Stimulated activated CD4-positive, alpha-beta T cell treated with anti-CD3 and anti-CD28 coated beads, TNF-alpha, amount 100 ng/mL, for 24 hours (primary cell): ENCODE results near the gene KPNB1.

Experiments
- DNase-seq, 3 experiments: peaks; one replicate each; pipeline ENCODE4 v3.0.0-alpha.2; 2020; ENCODE audit warnings: low read depth in 3 of 3

KPNB1 gene

DNA sequence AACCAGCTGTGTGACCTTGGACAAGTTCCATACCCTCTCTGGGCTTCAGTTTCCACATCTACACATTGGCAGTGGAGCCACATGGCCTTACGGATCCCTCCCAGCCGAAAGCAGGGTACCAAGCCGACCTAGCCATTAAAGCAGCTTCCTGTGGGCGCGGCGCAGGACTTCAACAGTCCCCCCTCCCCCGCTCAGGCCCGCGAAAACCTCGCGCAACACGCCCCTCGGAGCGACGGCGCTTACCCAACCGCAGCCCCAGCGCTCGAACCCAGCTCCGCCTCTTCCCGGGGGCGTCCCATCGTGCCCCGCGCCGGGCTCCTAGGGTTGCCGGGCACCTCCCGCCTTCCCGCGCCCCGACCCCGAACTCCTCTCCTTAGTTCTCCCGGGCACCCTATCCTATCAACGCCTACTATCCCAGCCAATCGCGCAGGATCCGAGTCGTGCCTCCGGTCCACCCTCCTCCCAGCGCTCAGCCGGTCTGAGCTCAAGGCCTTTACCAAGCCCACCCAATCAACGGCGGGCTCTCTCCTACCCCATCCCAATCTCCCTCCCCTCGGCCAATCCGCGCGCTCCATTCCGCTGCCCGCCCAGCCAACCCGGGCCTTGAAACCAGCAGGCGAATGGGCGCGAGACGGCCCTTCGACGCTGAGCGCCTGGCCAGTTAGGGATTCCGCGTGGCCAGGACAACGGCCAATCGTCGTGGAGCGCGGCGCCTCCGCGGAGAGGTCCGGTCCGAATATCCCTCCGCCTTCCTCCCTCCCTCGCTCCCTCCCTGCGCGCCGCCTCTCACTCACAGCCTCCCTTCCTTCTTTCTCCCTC lies at the start of gene KPNB1:
Gene KPNB1 (plus strand): TSS at position 767 of the 819 bp plus-strand sequence. CDS start 326 bp downstream, outside the sequence.
- peak; percentile 95 to 98 (median 96) for DNase-seq

DNA sequence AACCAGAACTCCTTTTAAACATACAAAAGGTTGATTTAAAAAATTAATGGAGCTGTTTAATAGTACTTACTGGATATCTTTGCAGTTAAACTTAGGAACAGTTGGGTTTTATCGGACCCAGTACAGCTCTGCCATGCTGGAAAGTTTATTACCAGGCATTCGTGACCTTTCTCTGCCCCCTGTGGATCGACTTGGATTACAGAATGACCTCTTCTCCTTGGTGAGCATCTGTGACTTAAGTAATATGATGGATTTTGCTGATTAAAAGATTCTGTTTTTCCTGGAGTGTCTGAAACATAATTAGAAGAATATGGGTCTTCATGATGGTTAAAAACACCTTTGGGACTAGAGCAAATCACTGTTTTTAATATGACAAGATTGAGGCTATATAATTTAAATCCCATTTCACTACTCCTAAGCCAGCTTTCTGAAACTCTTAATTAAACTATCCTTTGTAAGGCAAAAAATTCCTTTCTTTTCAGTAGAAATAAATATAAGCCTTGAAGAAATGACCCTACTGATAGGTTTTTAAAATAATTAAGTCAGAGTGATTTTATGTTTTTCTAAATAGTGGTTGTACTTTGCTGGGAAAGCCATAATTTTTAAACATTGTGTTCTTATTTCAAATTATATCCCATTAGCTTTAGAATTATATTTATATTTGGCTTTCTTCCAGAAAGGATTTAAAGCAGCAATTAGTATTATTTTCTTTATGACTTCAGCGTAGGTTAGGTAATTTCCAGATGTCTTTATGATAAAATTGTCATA lies 45.7 kb upstream of the KPNB1 start:
- no peak for DNase-seq

DNA sequence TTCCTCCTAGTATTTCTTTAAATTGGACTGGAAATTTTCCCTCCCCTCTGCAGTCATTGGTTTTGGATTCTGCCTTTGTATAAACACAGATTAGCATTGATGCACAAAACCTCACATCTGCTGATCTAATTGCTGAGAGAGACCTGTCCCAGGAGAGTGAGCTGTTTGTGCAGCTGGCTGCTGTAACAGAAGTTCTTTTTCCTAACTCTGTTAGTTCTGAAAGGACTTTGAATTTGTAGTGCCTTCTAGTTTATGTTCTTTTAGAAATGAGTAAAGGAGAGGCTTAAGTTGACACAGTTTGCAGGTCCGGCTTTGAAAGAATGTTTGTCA lies 45.2 kb upstream of the KPNB1 start:
- DNase-seq = no peak

DNA sequence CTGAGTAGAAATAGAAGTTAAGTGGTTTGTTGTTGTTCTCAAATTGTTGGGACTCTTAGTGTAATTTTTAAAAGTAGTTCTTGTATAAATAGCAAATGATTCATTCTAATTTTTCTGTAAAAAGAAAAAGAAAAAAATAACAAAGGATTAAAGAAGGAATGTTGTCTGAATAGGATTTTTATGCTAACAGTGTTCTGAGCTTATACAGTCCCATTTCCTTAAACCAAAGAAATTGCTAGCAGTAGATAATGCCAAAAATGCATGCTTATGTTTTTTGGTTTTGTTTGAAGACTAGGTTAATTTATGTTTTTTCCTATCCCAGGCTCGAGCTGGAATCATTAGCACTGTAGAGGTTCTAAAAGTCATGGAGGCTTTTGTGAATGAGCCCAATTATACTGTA lies 44.7 kb upstream of the KPNB1 start:
- no peak for DNase-seq

DNA sequence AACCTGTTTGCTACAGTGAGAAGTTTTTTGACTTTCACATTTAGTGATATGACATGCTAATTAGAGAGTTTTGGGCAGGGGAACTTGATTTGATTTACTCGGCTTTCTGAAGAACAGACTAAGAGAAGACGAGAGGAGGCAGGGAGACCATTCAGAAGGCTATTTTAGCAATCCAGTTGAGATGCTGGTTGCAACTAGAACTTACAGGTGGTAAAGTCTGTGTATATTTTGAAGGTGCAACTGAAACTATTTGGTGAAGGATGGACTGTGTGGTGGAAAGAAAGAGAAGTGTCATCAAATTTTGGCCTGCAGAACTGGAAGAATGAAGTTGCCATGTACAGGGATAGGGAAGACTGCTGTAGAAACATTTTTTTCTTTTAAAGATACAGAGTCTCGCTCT lies 42.2 kb upstream of the KPNB1 start:
- DNase-seq = no peak

DNA sequence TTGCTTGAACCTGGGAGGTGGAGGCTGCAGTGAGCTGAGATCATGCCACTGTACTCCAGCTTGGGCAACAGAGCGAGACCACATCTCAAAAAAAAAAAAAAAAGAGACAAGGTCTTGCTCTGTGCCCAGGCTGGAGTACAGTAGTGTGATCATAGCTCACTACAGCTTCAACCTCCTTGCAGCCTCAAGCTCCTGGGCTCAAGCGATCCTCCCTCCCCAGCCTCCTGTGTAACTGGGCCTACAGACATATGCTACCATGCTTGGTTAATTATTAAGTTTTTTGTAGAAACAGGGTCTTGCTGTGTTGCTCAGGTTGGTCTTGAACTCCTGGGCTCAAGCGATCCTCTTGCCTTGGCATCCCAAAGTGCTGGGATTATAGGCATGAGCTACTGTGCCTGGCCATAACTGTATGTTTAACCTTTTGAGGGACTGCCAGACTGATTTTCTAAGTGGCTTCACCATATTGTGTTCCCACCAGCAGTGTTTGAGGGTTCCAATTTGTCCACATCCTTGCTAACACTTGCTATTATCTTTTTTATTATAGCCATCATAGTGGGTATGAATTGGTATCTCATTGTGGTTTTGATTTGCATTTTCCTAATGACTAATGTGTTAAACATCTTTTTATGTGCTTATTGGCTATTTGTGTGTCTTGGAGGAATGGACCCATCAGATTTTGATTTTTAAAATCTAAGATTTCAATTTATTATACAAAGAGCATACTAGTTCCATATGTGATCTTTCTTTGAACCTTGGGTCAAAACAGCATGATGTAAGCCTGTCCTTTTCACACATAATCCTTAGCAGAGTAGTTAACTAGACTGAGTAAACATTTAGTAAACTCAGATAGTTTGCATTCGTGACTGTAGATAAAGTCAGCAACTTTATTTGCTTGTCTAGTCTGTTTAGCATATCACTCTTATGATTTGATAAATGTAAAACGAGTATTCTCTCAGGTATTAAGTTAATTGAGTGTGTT lies 38.1 kb upstream of the KPNB1 start:
- DNase-seq = no peak

DNA sequence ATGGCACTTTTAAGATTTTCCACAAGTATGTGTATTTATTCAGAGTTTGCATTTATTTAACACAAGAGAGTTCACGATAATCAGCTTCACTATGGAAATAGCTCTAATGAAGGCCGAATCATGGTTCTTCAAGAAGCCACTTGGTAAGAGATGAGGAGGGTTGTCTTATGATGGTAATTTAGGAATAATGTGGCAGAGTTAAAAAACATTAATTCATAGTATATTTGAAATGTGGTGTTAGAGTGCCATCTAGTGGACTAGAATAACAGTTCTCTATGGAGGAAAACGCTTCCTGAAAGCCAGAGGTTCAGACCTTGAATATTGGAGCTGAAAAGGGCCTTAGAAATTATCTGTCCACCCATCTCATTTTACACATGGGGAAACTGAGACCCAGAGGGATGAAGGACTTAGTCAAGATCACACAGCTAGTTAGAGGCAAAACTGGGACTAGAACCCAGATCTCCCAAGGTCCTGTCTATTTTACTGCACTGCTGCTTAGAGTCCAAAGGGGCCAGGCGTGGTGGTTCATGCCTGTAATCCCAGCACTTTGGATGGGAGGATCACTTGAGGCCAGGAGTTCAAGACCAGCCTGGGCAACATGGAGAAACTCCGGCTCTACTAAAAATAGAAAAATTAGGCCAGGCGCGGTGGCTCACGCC lies 33.8 kb upstream of the KPNB1 start:
- no peak for DNase-seq

DNA sequence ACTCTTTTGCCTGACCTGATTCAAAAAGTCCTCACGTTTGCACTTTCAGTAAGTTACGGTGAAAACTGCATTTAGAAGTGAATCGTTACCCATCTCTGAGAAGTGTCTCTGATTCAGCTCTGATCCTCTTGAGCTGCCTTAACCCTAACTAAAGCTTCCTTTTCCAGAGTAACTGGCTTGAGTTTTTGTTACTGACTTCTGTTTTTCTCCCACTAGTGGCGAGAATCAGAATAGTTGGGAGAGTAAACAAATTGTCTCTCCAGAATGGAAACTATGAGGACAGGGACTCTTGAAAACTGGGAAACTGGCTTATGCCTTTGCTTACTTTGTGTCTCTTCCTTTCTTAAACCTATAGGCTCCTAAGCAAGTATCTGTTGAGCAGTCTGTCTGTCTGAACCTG lies 31.3 kb upstream of the KPNB1 start:
- DNase-seq = no peak

DNA sequence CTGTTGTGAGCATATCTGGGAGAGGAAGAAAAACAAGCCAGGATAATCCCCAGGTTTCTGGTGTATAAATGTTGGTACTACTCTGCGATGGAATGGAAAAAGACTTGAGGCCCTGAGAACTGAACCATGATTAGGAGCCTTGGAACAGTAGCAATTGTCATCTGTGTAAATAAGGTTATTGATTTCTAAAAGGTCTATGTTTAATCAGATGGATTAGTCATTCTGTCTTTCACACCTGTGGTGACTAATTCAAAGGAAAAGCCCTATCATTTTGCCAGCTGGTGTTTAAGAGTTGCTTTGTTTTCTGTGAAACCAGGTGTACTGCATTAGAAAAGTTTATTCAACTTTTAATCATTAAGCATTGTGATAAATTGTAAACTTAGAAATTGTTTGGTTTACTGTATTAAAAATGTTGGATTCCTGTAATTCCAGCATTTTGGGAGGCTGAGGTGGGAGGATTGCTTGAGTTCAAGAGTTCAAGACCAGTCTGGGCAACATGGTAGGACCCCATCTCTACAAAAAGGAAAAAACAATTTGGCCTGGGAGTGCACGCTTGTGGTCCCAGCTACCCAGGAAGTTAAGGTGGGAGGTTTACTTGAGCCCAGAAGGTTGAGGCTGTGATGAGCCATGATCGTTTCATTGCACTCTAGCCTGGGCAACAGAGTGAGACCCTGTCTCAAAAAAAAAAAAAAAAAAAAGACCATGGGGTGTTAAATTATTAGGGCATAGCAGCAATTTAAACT lies 29.0 kb upstream of the KPNB1 start:
- DNase-seq = no peak

DNA sequence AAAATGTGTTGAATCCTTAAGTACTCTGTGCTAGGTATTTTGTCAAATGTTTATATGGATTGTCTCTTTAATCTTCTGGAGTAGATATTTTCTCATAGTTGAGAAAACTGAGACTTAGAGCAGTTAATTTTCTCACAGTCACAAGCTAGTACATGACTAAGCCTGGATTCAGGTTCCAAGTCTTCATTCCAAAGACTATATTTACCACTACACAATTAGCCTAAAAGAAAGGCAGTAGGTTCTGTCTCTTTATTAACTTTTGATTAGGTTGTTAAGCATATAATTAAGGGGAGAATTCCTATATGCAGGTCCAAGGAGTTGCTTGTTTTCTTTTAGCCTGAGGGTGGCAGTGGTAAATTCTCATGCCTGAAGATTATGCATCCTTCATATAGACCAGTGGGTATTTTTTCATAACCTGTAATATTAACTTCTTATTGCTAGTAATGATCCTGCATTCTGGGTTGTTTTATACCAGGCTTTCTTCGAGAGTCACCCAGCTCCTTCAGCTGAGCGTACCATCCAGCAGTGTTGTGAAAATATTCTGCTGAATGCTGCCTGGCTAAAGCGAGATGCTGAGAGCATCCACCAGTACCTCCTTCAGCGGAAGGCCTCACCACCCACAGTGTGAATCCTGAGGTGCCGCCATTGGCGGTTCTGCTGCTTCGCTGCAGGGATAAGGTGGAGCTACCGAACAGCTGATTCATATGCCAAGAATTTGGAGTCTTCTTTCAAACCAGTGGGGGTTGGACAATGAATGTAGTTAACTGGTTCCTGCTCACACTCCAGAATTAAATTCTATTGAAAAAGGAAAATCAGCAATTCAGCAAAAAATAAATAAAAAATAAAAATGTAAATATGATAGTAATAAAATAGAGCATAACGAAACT lies 28.2 kb upstream of the KPNB1 start:
- DNase-seq = no peak

DNA sequence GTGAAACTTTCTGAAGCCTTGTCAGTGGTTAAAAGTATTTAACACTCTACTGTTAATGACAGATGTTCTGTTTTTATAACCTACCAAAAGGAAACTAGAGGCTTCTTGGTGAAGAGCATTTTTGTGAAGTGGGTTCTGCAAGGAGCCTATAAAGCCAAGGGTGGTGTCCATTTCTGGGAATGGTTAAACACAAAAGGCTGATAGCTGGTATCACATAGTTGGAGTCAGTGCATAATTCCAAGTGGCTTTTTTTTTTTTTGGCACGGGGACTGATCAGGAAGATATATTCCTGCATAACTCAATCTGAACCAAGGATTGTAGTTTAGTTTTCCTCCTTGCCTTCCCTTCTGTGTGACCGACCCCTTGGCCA lies 27.6 kb upstream of the KPNB1 start:
- DNase-seq = no peak

DNA sequence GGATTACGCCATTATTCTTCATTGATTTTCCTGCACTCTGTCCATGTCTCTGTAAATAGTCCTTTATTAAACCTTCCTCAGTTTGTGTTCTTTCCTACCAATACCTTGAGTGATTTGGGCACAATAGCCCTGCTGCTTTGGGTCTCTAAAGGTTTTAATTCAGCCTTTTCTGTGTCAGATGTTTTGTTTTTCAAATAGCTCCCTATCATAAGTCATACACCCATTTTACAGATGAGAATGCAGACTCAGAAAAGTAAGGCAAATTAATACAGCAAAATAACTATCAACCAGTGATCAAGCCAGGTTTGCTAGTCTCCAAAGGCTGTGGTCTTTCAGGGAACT lies 25.0 kb upstream of the KPNB1 start:
- DNase-seq = no peak

DNA sequence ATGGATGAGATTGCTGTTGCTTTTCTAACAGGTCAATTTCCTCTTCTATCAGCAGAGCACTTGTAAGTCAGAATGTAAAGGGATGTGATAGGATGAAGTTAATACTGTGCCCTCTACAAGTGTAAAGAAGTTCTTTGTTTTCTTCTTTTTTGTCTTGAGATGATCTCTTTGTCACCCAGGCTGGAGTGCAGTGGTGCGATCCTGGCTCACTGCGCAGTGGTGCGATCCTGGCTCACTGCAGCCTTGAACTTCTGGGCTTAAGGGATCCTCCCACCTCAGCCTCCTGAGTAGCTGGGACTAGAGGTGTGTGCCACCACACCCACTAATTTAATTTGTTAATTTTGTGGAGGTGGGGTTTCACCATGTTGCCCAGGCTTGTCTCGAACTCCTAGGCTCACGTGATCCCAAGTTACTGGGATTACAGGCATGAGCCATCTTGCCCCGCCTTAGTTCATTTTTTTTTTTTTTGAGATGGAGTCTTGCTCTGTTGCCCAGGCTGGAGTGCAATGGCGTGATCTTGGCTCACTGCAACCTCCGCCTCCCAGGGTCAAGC lies 21.6 kb upstream of the KPNB1 start:
- no peak for DNase-seq

DNA sequence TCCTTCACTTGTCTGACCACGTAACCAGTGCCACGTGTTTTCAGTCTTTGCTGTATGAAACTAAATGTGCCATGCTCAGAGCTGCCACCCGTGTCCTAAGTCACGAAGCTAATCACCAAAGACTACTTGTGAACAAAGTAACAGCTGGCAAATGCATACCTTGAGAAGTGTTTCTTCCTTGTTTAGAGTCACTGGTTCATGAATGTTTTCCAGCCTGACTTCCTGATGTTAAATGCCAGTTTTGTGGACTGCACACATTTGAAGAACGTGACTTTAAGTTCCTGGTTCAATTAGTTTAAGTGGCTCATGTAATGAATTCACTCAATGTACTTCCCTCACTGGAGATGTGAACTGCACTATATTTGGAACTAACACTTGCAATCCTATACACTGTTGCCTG lies 19.9 kb upstream of the KPNB1 start:
- DNase-seq = no peak

DNA sequence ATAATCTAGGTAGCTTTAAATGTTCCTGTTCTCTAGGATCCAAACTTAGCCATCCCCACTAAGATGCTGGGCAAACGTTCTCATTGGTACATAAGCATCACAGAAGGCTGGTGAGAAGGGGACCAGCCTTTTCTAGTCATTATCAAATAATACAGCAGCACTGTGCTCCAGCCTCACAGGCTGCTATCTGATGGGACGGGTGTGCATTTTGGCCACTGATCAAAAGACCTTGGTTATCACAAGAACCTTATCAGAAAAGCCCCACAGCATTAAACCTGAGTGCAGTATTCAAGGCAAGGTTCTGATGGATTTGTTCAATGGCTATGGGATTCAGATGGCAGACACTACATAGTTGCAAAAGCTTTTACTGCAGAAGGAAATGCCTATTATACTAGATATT lies 19.1 kb upstream of the KPNB1 start:
- no peak for DNase-seq

DNA sequence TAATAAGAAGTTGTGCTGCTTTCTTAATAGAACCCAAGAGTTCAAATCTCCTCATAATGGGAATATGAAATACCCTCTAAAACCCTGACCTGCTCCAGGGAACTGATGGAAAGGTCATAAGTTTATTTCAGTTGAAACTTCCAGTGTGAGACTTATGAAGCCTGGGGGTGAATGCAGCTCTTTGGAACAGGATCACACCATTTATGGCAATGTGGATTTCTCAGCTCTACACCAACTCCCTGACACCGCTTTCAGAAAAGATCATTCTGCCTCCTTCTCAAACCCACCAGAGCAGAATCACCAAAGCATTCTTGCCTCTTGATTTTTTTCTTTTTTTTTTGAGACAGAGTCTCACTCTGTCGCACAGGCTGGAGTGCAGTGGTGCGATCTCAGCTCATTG lies 16.7 kb upstream of the KPNB1 start:
- DNase-seq = no peak

DNA sequence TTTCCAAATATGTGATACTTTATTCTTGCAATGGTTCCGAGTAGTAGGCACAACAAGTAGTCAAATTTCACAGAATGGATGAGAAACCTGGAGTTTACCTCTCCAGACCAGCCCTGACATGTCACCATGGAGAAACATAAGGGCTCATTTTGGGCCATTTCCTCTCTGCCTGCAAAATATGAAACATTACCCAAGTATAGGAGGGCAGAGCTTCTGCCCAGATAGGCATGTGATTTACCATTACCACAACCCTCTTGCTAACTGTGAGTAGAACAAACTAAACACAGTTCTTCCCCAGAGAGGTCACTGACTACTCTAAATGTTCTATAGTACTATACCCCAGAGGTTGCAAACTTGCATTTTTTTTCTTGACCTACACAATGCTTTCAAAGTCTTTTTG lies 15.7 kb upstream of the KPNB1 start:
- no peak for DNase-seq

DNA sequence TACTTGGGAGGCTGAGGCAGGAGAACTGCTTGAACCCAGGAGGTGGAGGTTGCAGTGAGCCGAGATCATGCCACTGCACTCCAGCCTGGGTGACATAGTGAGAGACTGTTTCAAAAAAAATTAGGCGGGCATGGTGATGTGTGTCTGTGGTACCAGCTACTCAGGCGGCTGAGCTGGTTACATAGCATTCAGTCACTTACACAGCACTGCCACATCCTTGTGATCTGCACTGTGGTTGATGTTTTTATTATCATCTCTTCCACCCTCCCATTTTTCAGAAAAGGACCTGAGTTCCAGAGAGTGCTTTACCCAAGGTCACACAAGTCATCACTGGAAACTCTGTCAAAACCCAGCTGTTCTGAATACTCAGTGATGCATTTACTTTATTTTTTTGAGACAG lies 14.8 kb upstream of the KPNB1 start:
- DNase-seq = no peak

DNA sequence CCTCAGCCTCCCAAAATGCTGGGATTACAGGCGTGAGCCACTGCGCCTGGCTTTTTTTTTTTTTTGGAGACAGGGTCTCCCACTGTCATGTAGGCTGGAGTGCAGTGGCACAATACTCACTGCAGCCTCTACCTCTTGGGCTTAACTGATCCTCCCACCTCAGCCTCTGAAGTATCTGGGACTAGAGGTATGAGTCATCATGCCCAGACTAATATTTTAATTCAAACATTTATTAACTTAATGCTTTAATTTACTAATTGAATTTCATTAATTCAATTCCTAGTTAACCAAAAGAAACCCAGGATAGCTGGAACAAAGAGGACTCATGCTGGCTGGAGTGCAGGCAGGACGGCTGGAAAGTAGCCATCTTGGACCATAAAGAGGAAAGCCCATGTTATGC lies 14.0 kb upstream of the KPNB1 start:
- DNase-seq = no peak
